Testis (tissue), 3 donors: ENCODE data around the gene CRHR1. TPM values are rescaled to one million over a fixed set of nuclear protein-coding genes. Genes with fewer than 3 reads are reported as not detected.

ENCODE experiments used
- DNase-seq: peaks from one replicate; pipeline ENCODE4 v3.0.0-alpha.2; 2019
- H3K27ac ChIP-seq, 2 donors: fragments of 200-600 bp; sonication (generic); one replicate each; pipeline ENCODE4 v1.5.1; 2019
- H3K27me3 ChIP-seq: fragments of 200-600 bp; sonication (generic); one replicate; pipeline ENCODE4 v1.5.1; 2019
- H3K36me3 ChIP-seq: fragments of 200-600 bp; sonication (generic); one replicate; pipeline ENCODE4 v1.5.1; 2017; ENCODE audit warnings: low read depth; ENCODE audit errors: missing control alignments
- H3K4me1 ChIP-seq: fragments of 200-600 bp; sonication (generic); one replicate; pipeline ENCODE4 v1.5.1; 2019
- H3K4me3 ChIP-seq, 2 donors: fragments of 200-600 bp; sonication (generic); one replicate each; pipeline ENCODE4 v1.5.1; 2017 to 2019
- H3K9me3 ChIP-seq: fragments of 200-600 bp; sonication (generic); one replicate; pipeline ENCODE4 v1.5.1; 2017
- CTCF ChIP-seq, 3 experiments: fragments of 450-650 bp in 2 of 3; fragments of 200-600 bp in 1 of 3; sonication (generic) in 1 of 3; IDR thresholded peaks; one replicate each; pipeline ENCODE4 v1.5.1; 2016 to 2019; ENCODE audit warnings: antibody characterized with exemption in 3 of 3, mild to moderate bottlenecking in 2 of 3, moderate library complexity in 1 of 3
- POLR2A ChIP-seq: fragments of 450-650 bp; IDR thresholded peaks from one replicate; pipeline ENCODE4 v1.6.1; 2017; ENCODE audit warnings: antibody characterized with exemption, mild to moderate bottlenecking, moderate library complexity
- WGBS, 2 donors: methylation state at CpG; one replicate each; pipeline ENCODE4 v1.1.5; 2018; 5-methylcytosine and 5-hydroxymethylcytosine counted together
- intact Hi-C: fragments of 100-400 bp; cut with DNase I; formaldehyde crosslinking; loops from one replicate; pipeline ENCODE4 v1.15.1; 2023; ENCODE audit warnings: low total_unique reads
- polyA plus RNA-seq: library from polyadenylated mRNA; stranded (reverse); fragments of 350-450 nt; fragmentation: Illumina TruSeq; extraction: RNeasy Lipid Tissue Mini Kit (QIAGEN cat#74804); gene quantifications from one replicate; pipeline ENCODE4 v1.2.3, GENCODE V29; 2014; ENCODE audit warnings: low read depth, low replicate concordance; ENCODE audit not compliant: insufficient read depth
- total RNA-seq, 2 donors: library from RNA; depleted of rRNA; stranded (reverse); fragments of >200 nt; gene quantifications; one replicate each; pipeline ENCODE4 v1.2.3, GENCODE V29; 2016

CRHR1 gene
- total and polyA plus RNA-seq, 3 donors from 2014 or later, result 0.55 to 1.9 (median 0.55) TPM

- 76 to 78% methylated on average over 3 of the region's 3 CpGs for WGBS, 2 donors
- no peak overlapping the region for H3K4me3 ChIP-seq
- TF ChIP-seq POLR2A (no peak), CTCF (IDR thresholded peaks at IDR 0.05) (no peak)
- no peaks in the 10 kb centered on the region for H3K27me3 ChIP-seq
- DNase-seq, result no peak
- intact Hi-C loops, result no loop called here
- H3K36me3 ChIP-seq, result no peaks in the 10 kb centered on the region
- H3K27ac ChIP-seq, result no peak overlapping the region
- peaks cover 10% of the 10 kb centered on the region for H3K4me1 ChIP-seq
- no peaks in the 10 kb centered on the region for H3K9me3 ChIP-seq
These were observed 2.2 kb downstream of the CRHR1 start for GRCh38 chr17:45786349-45786748.

GRCh38 chr17:45787044-45787443, 2.9 kb downstream of the CRHR1 start:
- H3K9me3 ChIP-seq, result no peaks in the 10 kb centered on the region
- no peak overlapping the region for H3K27ac ChIP-seq
- peaks cover 10% of the 10 kb centered on the region for H3K4me1 ChIP-seq
- H3K36me3 ChIP-seq, result no peaks in the 10 kb centered on the region
- TF ChIP-seq CTCF (IDR thresholded peaks at IDR 0.05) (no peak), POLR2A (no peak)
- intact Hi-C loops, result no loop called here
- 62 to 70% methylated on average over 3 of the region's 3 CpGs for WGBS, 2 donors
- no peak for DNase-seq
- no peak overlapping the region for H3K4me3 ChIP-seq
- H3K27me3 ChIP-seq, result no peaks in the 10 kb centered on the region

GRCh38 chr17:45787656-45788055, 3.5 kb downstream of the CRHR1 start:
- Histone ChIP-seq H3K9me3 (no peaks in the 10 kb centered on the region), H3K4me3 (no peak overlapping the region), H3K27ac (no peak overlapping the region), H3K27me3 (no peaks in the 10 kb centered on the region), H3K4me1 (peaks cover 10% of the 10 kb centered on the region), H3K36me3 (no peaks in the 10 kb centered on the region)
- intact Hi-C loops, result no loop called here
- 85 to 86% methylated on average over 11 of the region's 11 CpGs for WGBS, 2 donors
- TF ChIP-seq CTCF (IDR thresholded peaks at IDR 0.05), result no peak
- TF ChIP-seq POLR2A, result no peak
- no peak for DNase-seq

- H3K27ac ChIP-seq, result no peak overlapping the region
- peaks cover 10% of the 10 kb centered on the region for H3K4me1 ChIP-seq
- H3K4me3 ChIP-seq, result no peak overlapping the region
- DNase-seq, result no peak
- no peaks in the 10 kb centered on the region for H3K36me3 ChIP-seq
- WGBS, 2 donors, result 81 to 82% methylated on average over 3 of the region's 3 CpGs
- no peak for TF ChIP-seq CTCF (IDR thresholded peaks at IDR 0.05)
- no peak for TF ChIP-seq POLR2A
- intact Hi-C loops, result no loop called here
- no peaks in the 10 kb centered on the region for H3K9me3 ChIP-seq
- H3K27me3 ChIP-seq, result no peaks in the 10 kb centered on the region
These were observed 3.9 kb downstream of the CRHR1 start for GRCh38 chr17:45788057-45788456.

- 64 to 68% methylated on average over 3 of the region's 3 CpGs for WGBS, 2 donors
- no peak for DNase-seq
- H3K27ac ChIP-seq, result no peak overlapping the region
- H3K9me3 ChIP-seq, result no peaks in the 10 kb centered on the region
- no peaks in the 10 kb centered on the region for H3K36me3 ChIP-seq
- no peaks in the 10 kb centered on the region for H3K27me3 ChIP-seq
- TF ChIP-seq POLR2A (no peak), CTCF (IDR thresholded peaks at IDR 0.05) (no peak)
- intact Hi-C loops, result no loop called here
- H3K4me1 ChIP-seq, result peaks cover 5% of the 10 kb centered on the region
- no peak overlapping the region for H3K4me3 ChIP-seq
These were observed 5.8 kb downstream of the CRHR1 start for GRCh38 chr17:45789874-45790273.
